Embryonic facial prominence (tissue), 1 donor: Measurements from ENCODE around the gene PLPPR1.
"Not testable (repeated sequence)": the region's sequence is repeated elsewhere in the genome, so short reads cannot be mapped to it uniquely, and the experiment has no call there.

Experiments used
- DNase-seq: peaks from one replicate; pipeline ENCODE4 v3.0.0-alpha.2; 2016; ENCODE audit errors: extremely low spot score

Gene PLPPR1

GRCh38 chr9:101121836-101122399 lies 93.4 kb downstream of the PLPPR1 start:
- no peak for DNase-seq

GRCh38 chr9:101126556-101126955 lies 98.0 kb downstream of the PLPPR1 start:
- DNase-seq: no peak

- DNase-seq: not testable (repeated sequence)
Measured at GRCh38 chr9:101127369-101127768, 98.8 kb downstream of the PLPPR1 start.

- DNase-seq: no peak
Measured at GRCh38 chr9:101128623-101129022, 100.1 kb downstream of the PLPPR1 start.

GRCh38 chr9:101130054-101130453 lies 101.5 kb downstream of the PLPPR1 start:
- DNase-seq: no peak

GRCh38 chr9:101131326-101131725 lies 102.8 kb downstream of the PLPPR1 start:
- DNase-seq: no peak

- DNase-seq: no peak
Measured at GRCh38 chr9:101132801-101133200, 104.3 kb downstream of the PLPPR1 start.

GRCh38 chr9:101138509-101138908 lies 110.0 kb downstream of the PLPPR1 start:
- no peak for DNase-seq

- DNase-seq: no peak
Measured at GRCh38 chr9:101139082-101139481, 110.6 kb downstream of the PLPPR1 start.

- no peak for DNase-seq
Measured at GRCh38 chr9:101140764-101141163, 112.2 kb downstream of the PLPPR1 start.

GRCh38 chr9:101146508-101146907 lies 118.0 kb downstream of the PLPPR1 start:
- no peak for DNase-seq

GRCh38 chr9:101148344-101148743 lies 119.8 kb downstream of the PLPPR1 start:
- no peak for DNase-seq

GRCh38 chr9:101158361-101158760 lies 129.8 kb downstream of the PLPPR1 start:
- no peak for DNase-seq

- no peak for DNase-seq
Measured at GRCh38 chr9:101162231-101162630, 133.7 kb downstream of the PLPPR1 start.

GRCh38 chr9:101165131-101165530 lies 136.6 kb downstream of the PLPPR1 start:
- no peak for DNase-seq

GRCh38 chr9:101167490-101168134 lies 139.1 kb downstream of the PLPPR1 start:
- no peak for DNase-seq

- DNase-seq: no peak
Measured at GRCh38 chr9:101172616-101173015, 144.1 kb downstream of the PLPPR1 start.

GRCh38 chr9:101173907-101174306 lies 145.4 kb downstream of the PLPPR1 start:
- DNase-seq: no peak

- no peak for DNase-seq
Measured at GRCh38 chr9:101176384-101176783, 147.9 kb downstream of the PLPPR1 start.

GRCh38 chr9:101184813-101185278 lies 156.3 kb downstream of the PLPPR1 start:
- DNase-seq: no peak

GRCh38 chr9:101191723-101192122 lies 163.2 kb downstream of the PLPPR1 start:
- DNase-seq: no peak

GRCh38 chr9:101197026-101197425 lies 168.5 kb downstream of the PLPPR1 start:
- no peak for DNase-seq

- DNase-seq: no peak
Measured at GRCh38 chr9:101200852-101201251, 172.3 kb downstream of the PLPPR1 start.

- no peak for DNase-seq
Measured at GRCh38 chr9:101201630-101202029, 173.1 kb downstream of the PLPPR1 start.
